ENCODE data around the gene PMS1. TPM values are rescaled to one million over a fixed set of nuclear protein-coding genes. Genes with fewer than 3 reads are reported as not detected.

Gene PMS1
- total and polyA plus RNA-seq, 9 of the 15 experiments (the other 6 are each of a cell fraction or from before 2014, with no cell fraction given), result 14.5 to 29.8 (median 24.7) TPM

GRCh38 chr2:189783927-189784867 lies at the start of gene PMS1, which contains the start of gene ORMDL1 (continued):
- TF ChIP-seq PBX2 (CRISPR knock-in tag; IDR thresholded peaks at IDR 0.05; ENCODE audit: low read depth), result peak; percentile 93
- TF ChIP-seq PBX2 (tag; conservative IDR thresholded peaks at IDR 0.05; ENCODE audit: low read depth), result peak; percentile 92
- no peak for TF ChIP-seq SMARCE1 (IDR thresholded peaks at IDR 0.05)
- peak; percentile 68 for TF ChIP-seq PHF20 (IDR thresholded peaks at IDR 0.05; ENCODE audit: partially characterized antibody)
- TF ChIP-seq KLF16 (IDR thresholded peaks at IDR 0.05), result no peak
- peak; percentile 81 for TF ChIP-seq MAX (CRISPR knock-in tag; IDR thresholded peaks at IDR 0.05)
- TF ChIP-seq SMARCC2 (IDR thresholded peaks at IDR 0.05; ENCODE audit: low read depth), result no peak
- TF ChIP-seq TAF1 (IDR thresholded peaks at IDR 0.05; ENCODE audit: control insufficient read depth, extremely low read depth, insufficient read depth, low read length, severe bottlenecking), result peak; percentile 37
- TF ChIP-seq HNRNPLL (IDR thresholded peaks at IDR 0.05; ENCODE audit: low read depth, low read length, poor library complexity, severe bottlenecking), result peak; percentile 100
- TF ChIP-seq ZNF785 (CRISPR knock-in tag; IDR thresholded peaks at IDR 0.05), result no peak
- no peak for TF ChIP-seq ARHGAP35 (IDR thresholded peaks at IDR 0.05; ENCODE audit: partially characterized antibody)
- TF ChIP-seq RFX5 (IDR thresholded peaks at IDR 0.05; ENCODE audit: low read depth, low read length), result no peak
- TF ChIP-seq ARID4B (CRISPR knock-in tag; IDR thresholded peaks at IDR 0.05), result peak; percentile 29; the same call in 1 of the 2 replicates
- no peak for TF ChIP-seq NFE2 (IDR thresholded peaks at IDR 0.05; ENCODE audit: low read depth)
- peak; percentile 83 for TF ChIP-seq NFYB (IDR thresholded peaks at IDR 0.05; ENCODE audit: extremely low read depth, insufficient read length)
